Gastroesophageal sphincter (tissue), 4 donors: ENCODE measurements around the gene GATA3. TPM values are rescaled to one million over a fixed set of nuclear protein-coding genes. Genes with fewer than 3 reads are reported as not detected.

Source experiments
- ATAC-seq: fragments of 150-250 bp; one replicate; pipeline ENCODE4 v1.9.1; 2016; ENCODE audit warnings: mild to moderate bottlenecking, moderate library complexity
- H3K27ac ChIP-seq, 4 donors: fragments of 200-600 bp; sonication (generic) in 3 of 4; 1 replicate in 3 of 4; 2 replicates in 1 of 4; pipeline ENCODE4 v1.5.1; 2016 to 2019
- H3K27me3 ChIP-seq: fragments of 200-600 bp; sonication (generic); one replicate; pipeline ENCODE4 v1.5.1; 2019
- H3K36me3 ChIP-seq, 2 donors: fragments of 200-600 bp; sonication (generic); one replicate each; pipeline ENCODE4 v1.5.1; 2019; ENCODE audit warnings: control low read depth in 1 of 2
- H3K4me1 ChIP-seq, 3 donors: fragments of 200-600 bp; sonication (generic); 1 replicate in 2 of 3; 2 replicates in 1 of 3; pipeline ENCODE4 v1.5.1; 2016 to 2019; ENCODE audit warnings: control low read depth in 2 of 3
- H3K4me3 ChIP-seq, 2 donors: fragments of 200-600 bp; sonication (generic); one replicate each; pipeline ENCODE4 v1.5.1; 2019; ENCODE audit warnings: mild to moderate bottlenecking in 1 of 2, moderate library complexity in 1 of 2
- H3K9me3 ChIP-seq, 3 donors: fragments of 200-600 bp; sonication (generic); one replicate each; pipeline ENCODE4 v1.5.1; 2017 to 2019; ENCODE audit warnings: control low read depth in 2 of 3
- CTCF ChIP-seq, 4 experiments: fragments of 200-600 bp in 2 of 4; fragments of 450-650 bp in 2 of 4; sonication (generic) in 1 of 4; IDR thresholded peaks; one replicate each; pipeline ENCODE4 v1.5.1; 2017 to 2019; ENCODE audit warnings: antibody characterized with exemption in 4 of 4, mild to moderate bottlenecking in 2 of 4, moderate library complexity in 2 of 4
- EP300 ChIP-seq: sonication (generic); formaldehyde crosslinking; IDR thresholded peaks from one replicate; pipeline ENCODE4 v1.6.1; 2017; ENCODE audit warnings: antibody characterized with exemption, mild to moderate bottlenecking
- POLR2A ChIP-seq, 2 donors: fragments of 450-650 bp; IDR thresholded peaks; one replicate each; pipeline ENCODE4 v1.6.1; 2017; ENCODE audit warnings: antibody characterized with exemption in 2 of 2, mild to moderate bottlenecking in 2 of 2, moderate library complexity in 1 of 2
- POLR2AphosphoS5 ChIP-seq: sonication (generic); formaldehyde crosslinking; IDR thresholded peaks from one replicate; pipeline ENCODE4 v1.6.1; 2017; ENCODE audit warnings: antibody characterized with exemption
- WGBS, 2 donors: methylation state at CpG; one replicate each; pipeline ENCODE4 v1.1.5; 2018; ENCODE audit warnings: low coverage in 1 of 2; 5-methylcytosine and 5-hydroxymethylcytosine counted together
- total RNA-seq, 4 donors: library from RNA; depleted of rRNA; stranded (reverse); fragments of >200 nt; gene quantifications; one replicate each; pipeline ENCODE4 v1.1.0, GENCODE V29; 2016

Gene GATA3
- total RNA-seq, 4 donors from 2014 or later: 0.35 TPM; not detected in 3

- ATAC-seq: no peak
- no peaks in the 10 kb centered on the region for H3K9me3 ChIP-seq
- 57 to 81% methylated on average over 6 to 7 of the region's 7 CpGs for WGBS, 2 donors
- no peak overlapping the region for H3K27ac ChIP-seq
- no peaks in the 10 kb centered on the region for H3K36me3 ChIP-seq
- peaks cover 12% of the 10 kb centered on the region for H3K27me3 ChIP-seq
- no peak for TF ChIP-seq EP300
- TF ChIP-seq CTCF (IDR thresholded peaks at IDR 0.05): no peak
- TF ChIP-seq POLR2A (IDR thresholded peaks at IDR 0.05): no peak
- TF ChIP-seq POLR2AphosphoS5: no peak
- H3K4me3 ChIP-seq: no peak overlapping the region
- no peaks in the 10 kb centered on the region for H3K4me1 ChIP-seq
Measured at GRCh38 chr10:8122611-8123369, 68.3 kb downstream of the GATA3 start.

GRCh38 chr10:8124436-8124835, 69.9 kb downstream of the GATA3 start:
- Histone ChIP-seq H3K9me3 (no peaks in the 10 kb centered on the region), H3K4me3 (no peak overlapping the region), H3K27ac (no peak overlapping the region), H3K4me1 (no peaks in the 10 kb centered on the region), H3K27me3 (peaks cover 12% of the 10 kb centered on the region), H3K36me3 (no peaks in the 10 kb centered on the region)
- WGBS, 2 donors: 100% methylated on average over 1 to 2 of the region's 2 CpGs
- TF ChIP-seq CTCF (IDR thresholded peaks at IDR 0.05) (no peak), POLR2AphosphoS5 (no peak), POLR2A (IDR thresholded peaks at IDR 0.05) (no peak), EP300 (no peak)
- no peak for ATAC-seq

Other genes with a start within 250 kb of the GATA3 start
- gene TAF3, start 236.2 kb upstream of the GATA3 start, total RNA-seq: 10 to 100 TPM in 2 of 4 donors, 1 to 10 TPM in 2; 5.7 to 11.8 (median 8.8) TPM